GM21786 (cell line): ENCODE data around the gene NCAPG2.

Experiments
- ATAC-seq: cut with Tn5 transposase; IDR thresholded peaks from one replicate; pipeline ENCODE4 v1.9.1; 2021; ENCODE audit not compliant: unreplicated experiment

The NCAPG2 gene

GRCh38 chr7:158583810-158584209, 120.8 kb downstream of the NCAPG2 start:
- ATAC-seq, result no peak

- ATAC-seq, result no peak
Measured at GRCh38 chr7:158583143-158583542, 121.5 kb downstream of the NCAPG2 start.

- no peak for ATAC-seq
Measured at GRCh38 chr7:158582089-158582456, 122.5 kb downstream of the NCAPG2 start.

- no peak for ATAC-seq
Measured at GRCh38 chr7:158581440-158582088, 123.0 kb downstream of the NCAPG2 start.
